Measurements from ENCODE around the gene TNKS1BP1.

TNKS1BP1 gene

GRCh38 chr11:57306161-57306876 lies 18.4 kb downstream of the TNKS1BP1 start:
- H3K4me3 ChIP-seq (ENCODE audit: low read length) = no peak overlapping the region
- DNase-seq (ENCODE audit: low read depth) = no peak
- TF ChIP-seq CTCF (conservative IDR thresholded peaks at IDR 0.05; ENCODE audit: low read depth, low read length) = no peak

- H3K4me3 ChIP-seq (ENCODE audit: low read length) = no peak overlapping the region
- DNase-seq (ENCODE audit: low read depth) = no peak
- TF ChIP-seq CTCF (conservative IDR thresholded peaks at IDR 0.05; ENCODE audit: low read depth, low read length) = no peak
These were observed 19.2 kb downstream of the TNKS1BP1 start for GRCh38 chr11:57305523-57305922.

GRCh38 chr11:57303990-57304579 lies 20.7 kb downstream of the TNKS1BP1 start:
- DNase-seq (ENCODE audit: low read depth) = peak; percentile 93
- no peak overlapping the region for H3K4me3 ChIP-seq (ENCODE audit: low read length)
- no peak for TF ChIP-seq CTCF (conservative IDR thresholded peaks at IDR 0.05; ENCODE audit: low read depth, low read length)

GRCh38 chr11:57303280-57303989 lies 21.3 kb downstream of the TNKS1BP1 start:
- no peak for DNase-seq (ENCODE audit: low read depth)
- peak; percentile 21 for TF ChIP-seq CTCF (conservative IDR thresholded peaks at IDR 0.05; ENCODE audit: low read depth, low read length)
- H3K4me3 ChIP-seq (ENCODE audit: low read length) = no peak overlapping the region

- TF ChIP-seq CTCF (conservative IDR thresholded peaks at IDR 0.05; ENCODE audit: low read depth, low read length) = no peak
- no peak for DNase-seq (ENCODE audit: low read depth)
- no peak overlapping the region for H3K4me3 ChIP-seq (ENCODE audit: low read length)
These were observed 22.3 kb downstream of the TNKS1BP1 start for GRCh38 chr11:57302489-57302888.

GRCh38 chr11:57301711-57302423 lies 22.9 kb downstream of the TNKS1BP1 start:
- no peak for DNase-seq (ENCODE audit: low read depth)
- no peak for TF ChIP-seq CTCF (conservative IDR thresholded peaks at IDR 0.05; ENCODE audit: low read depth, low read length)
- no peak overlapping the region for H3K4me3 ChIP-seq (ENCODE audit: low read length)
